Small intestine (tissue), 7 donors: Measurements from ENCODE around the gene NMD3. TPM values are rescaled to one million over a fixed set of nuclear protein-coding genes. Genes with fewer than 3 reads are reported as not detected.

Source experiments
- DNase-seq, 2 donors: peaks; one replicate each; pipeline versions ENCODE4 v3.0.0 to v3.0.0-alpha.2; 2013
- FAIRE-seq: peaks from 2 replicates; lab custom pipeline; 2012; peaks lifted over from hg19 to GRCh38; lab: Jason Lieb, UNC
- H3K27ac ChIP-seq, 3 donors: one replicate each; pipeline ENCODE4 v1.5.1; 2013; ENCODE audit warnings: low read length in 2 of 3, mild to moderate bottlenecking in 2 of 3, control low read depth in 1 of 3, inconsistent platforms in 1 of 3, low read depth in 1 of 3, moderate library complexity in 1 of 3
- H3K27me3 ChIP-seq, 3 donors: one replicate each; pipeline ENCODE4 v1.6.1; 2013; ENCODE audit warnings: low read length in 3 of 3, inconsistent platforms in 1 of 3; ENCODE audit not compliant: control insufficient read depth in 3 of 3, insufficient read depth in 3 of 3
- H3K36me3 ChIP-seq, 3 donors: one replicate each; pipeline ENCODE4 v1.6.1; 2013; ENCODE audit warnings: low read length in 3 of 3, inconsistent platforms in 1 of 3, low read depth in 1 of 3, mild to moderate bottlenecking in 1 of 3, moderate library complexity in 1 of 3; ENCODE audit not compliant: control insufficient read depth in 3 of 3, insufficient read depth in 2 of 3
- H3K4me1 ChIP-seq, 3 donors: one replicate each; pipeline ENCODE4 v1.6.1; 2013; ENCODE audit warnings: low read length in 2 of 3, inconsistent platforms in 1 of 3, low read depth in 1 of 3, mild to moderate bottlenecking in 1 of 3, moderate library complexity in 1 of 3; ENCODE audit not compliant: control insufficient read depth in 3 of 3, insufficient read depth in 2 of 3
- H3K4me3 ChIP-seq, 3 donors: one replicate each; pipeline ENCODE4 v1.5.1; 2013; ENCODE audit warnings: low read length in 3 of 3, control low read depth in 1 of 3, inconsistent platforms in 1 of 3, low read depth in 1 of 3, mild to moderate bottlenecking in 1 of 3, moderate library complexity in 1 of 3
- H3K9me3 ChIP-seq, 2 donors: one replicate each; pipeline ENCODE4 v1.6.1; 2013; ENCODE audit warnings: low read depth in 1 of 2, low read length in 1 of 2; ENCODE audit not compliant: control insufficient read depth in 2 of 2, insufficient read depth in 1 of 2
- WGBS, 3 donors: extraction: QIAGEN DNeasy Blood & Tissue Kit; methylation state at CpG; one replicate each; pipeline ENCODE4 v1.1.7; 2013; 5-methylcytosine and 5-hydroxymethylcytosine counted together
- polyA plus RNA-seq, 4 donors: library from polyadenylated mRNA; stranded (reverse) in 3 of 4; unstranded in 1 of 4; fragments of 200-250 nt in 3 of 4; fragments of 120-200 nt in 1 of 4; gene quantifications; one replicate each; pipeline versions ENCODE4 v1.2.1 to v1.2.3, GENCODE V29; 2013
- donor health status: healthy with polysubstance abuse.
- donor health status: control.
- donor health status: control.
- donor health status: Bipolar disorder and iron deficiency.
- donor health status: healthy.

Gene NMD3
- polyA plus RNA-seq, 4 donors: 15.9 to 49.2 (median 23.2) TPM

DNA sequence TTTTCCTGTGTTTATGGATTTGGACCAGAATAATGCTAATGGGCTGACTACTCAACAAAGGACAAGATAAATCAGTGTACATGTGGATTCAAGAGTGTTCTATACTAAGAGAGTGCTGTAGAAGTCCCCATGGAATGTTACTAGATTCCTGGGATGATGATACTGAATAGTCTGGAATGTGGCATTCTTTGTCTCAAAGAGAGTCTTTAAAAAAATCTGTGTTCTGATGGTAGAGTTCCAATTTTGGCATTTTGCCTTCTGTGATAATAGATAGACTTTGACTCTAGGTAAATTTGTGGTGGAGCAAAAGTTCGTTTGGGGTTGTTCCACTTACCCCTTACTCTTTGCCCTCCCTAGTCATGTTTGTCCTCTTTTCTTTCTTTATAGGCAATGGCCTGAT lies 43.7 kb downstream of the NMD3 start:
- Histone ChIP-seq H3K27me3 (no peaks in the 10 kb centered on the region), H3K9me3 (peaks cover 0 to 9% of the 10 kb centered on the region in 2 donors), H3K4me3 (no peak overlapping the region), H3K4me1 (peaks cover 0 to 3% (median 0%) of the 10 kb centered on the region in 3 donors), H3K36me3 (peaks cover 0 to 3% (median 3%) of the 10 kb centered on the region in 3 donors), H3K27ac (no peak overlapping the region)
- 8 to 59% (median 25%) methylated on average over 1 of the region's 1 CpG for WGBS, 3 donors
- no peak for DNase-seq
- no peak for FAIRE-seq

DNA sequence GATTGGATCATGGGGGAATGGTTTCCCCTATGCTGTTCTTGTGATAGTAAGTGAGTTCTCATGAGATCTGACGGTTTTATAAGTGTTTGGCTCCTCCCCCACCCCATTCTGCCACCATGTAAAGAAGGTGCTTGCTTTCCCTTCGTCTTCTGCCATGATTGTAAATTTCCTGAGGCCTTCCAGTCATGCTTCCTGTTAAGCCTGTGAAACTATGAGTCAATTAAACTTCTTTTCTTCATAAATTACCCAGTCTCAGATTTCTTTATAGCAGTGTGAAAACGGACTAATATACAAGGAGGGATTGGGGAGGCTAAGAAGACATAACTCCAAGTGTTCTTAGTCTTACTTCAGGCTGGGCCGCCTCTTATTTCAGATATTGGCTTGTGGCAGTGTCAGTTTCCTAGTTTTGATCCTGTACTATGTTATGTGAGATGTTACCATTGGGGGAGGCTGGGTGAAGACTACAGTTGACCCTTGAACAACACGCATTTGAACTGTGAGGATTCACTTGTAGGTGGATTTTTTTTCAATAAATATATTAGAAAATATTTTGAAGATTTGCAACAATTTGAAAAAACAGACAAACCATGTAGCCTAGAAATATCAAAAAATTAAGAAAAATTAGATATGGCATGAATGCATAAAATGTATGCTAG lies 44.9 kb downstream of the NMD3 start:
- Histone ChIP-seq H3K9me3 (peaks cover 0 to 9% of the 10 kb centered on the region in 2 donors), H3K36me3 (peaks cover 0 to 5% (median 3%) of the 10 kb centered on the region in 3 donors), H3K27ac (no peak overlapping the region), H3K4me1 (peaks cover 0 to 3% (median 0%) of the 10 kb centered on the region in 3 donors), H3K27me3 (no peaks in the 10 kb centered on the region), H3K4me3 (no peak overlapping the region)
- WGBS, 3 donors: 88 to 97% (median 93%) methylated on average over 5 of the region's 5 CpGs
- FAIRE-seq (no peak), DNase-seq (no peak)

DNA sequence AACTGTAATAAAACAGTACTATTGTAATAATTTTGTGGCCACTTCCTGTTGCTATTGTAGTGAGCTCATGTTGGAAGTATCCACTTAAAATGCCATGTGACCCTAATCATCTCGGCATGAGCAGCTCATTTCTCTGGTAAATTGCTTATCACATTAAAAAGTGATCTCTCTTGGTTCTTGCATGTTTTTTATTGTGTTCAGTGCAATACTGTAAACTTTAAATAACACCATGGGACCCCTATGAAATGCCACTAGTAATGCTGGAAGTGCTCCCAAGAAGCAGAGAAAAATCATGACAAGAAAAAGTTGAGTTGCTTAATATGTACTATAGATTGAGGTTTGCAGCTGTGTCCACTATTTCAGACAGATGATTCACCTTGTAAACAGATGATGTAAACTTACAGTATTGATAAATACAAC lies 45.6 kb downstream of the NMD3 start:
- WGBS, 3 donors: 0 to 33% (median 29%) methylated on average over 1 of the region's 1 CpG
- Histone ChIP-seq H3K9me3 (peaks cover 0 to 9% of the 10 kb centered on the region in 2 donors), H3K36me3 (peaks cover 0 to 5% (median 3%) of the 10 kb centered on the region in 3 donors), H3K27ac (no peak overlapping the region), H3K27me3 (no peaks in the 10 kb centered on the region), H3K4me1 (peaks cover 0 to 3% (median 0%) of the 10 kb centered on the region in 3 donors), H3K4me3 (no peak overlapping the region)
- FAIRE-seq (no peak), DNase-seq (peak in 1 of 2 donors; percentile 41)

DNA sequence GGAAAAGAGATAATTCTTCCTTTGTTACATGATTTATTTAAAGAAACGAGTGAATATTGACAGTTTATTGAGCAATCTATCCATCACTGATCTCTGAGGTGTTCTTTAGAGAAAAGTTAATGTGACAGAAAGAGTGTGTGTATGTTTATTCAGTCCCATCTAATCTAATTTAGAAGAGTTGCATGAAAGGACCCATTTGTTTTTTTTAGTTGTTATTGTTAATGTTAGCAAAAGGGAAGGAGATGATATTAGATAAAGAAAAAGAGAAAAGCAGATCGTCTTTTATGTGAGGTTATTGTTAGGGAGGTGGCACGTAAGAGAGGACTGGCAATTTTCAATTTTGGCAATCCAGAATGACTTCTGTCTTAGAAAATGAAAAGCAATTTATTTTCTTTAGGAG lies 46.5 kb downstream of the NMD3 start:
- Histone ChIP-seq H3K27ac (no peak overlapping the region), H3K4me3 (no peak overlapping the region), H3K4me1 (peaks cover 0 to 3% (median 0%) of the 10 kb centered on the region in 3 donors), H3K27me3 (no peaks in the 10 kb centered on the region), H3K36me3 (peaks cover 0 to 5% (median 3%) of the 10 kb centered on the region in 3 donors), H3K9me3 (peaks cover 0 to 9% of the 10 kb centered on the region in 2 donors)
- 79 to 91% (median 85%) methylated on average over 3 of the region's 3 CpGs for WGBS, 3 donors
- DNase-seq: no peak
- no peak for FAIRE-seq

DNA sequence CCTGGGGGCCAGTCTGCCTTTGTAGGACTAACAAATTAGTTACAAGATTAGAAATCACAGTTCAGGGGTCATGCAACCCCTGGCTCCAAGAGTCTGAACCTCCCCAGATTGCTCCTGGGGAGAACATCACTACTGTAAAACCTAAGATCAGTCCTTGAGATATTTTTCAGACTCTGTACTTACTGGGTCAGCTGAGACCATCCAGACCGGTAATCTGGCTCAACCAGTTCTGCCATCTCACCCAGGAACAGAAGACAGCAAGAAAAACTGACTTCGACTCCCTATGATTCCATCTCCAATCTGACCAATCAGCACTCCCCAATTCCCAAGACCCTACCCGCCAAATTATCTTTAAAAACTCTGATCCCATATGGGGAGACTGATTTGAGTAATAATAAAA lies 47.5 kb downstream of the NMD3 start:
- FAIRE-seq (no peak), DNase-seq (peak; percentile 7 to 35)
- Histone ChIP-seq H3K4me3 (no peak overlapping the region), H3K4me1 (peaks cover 0 to 3% (median 0%) of the 10 kb centered on the region in 3 donors), H3K36me3 (peaks cover 0 to 6% (median 5%) of the 10 kb centered on the region in 3 donors), H3K27ac (no peak overlapping the region), H3K27me3 (no peaks in the 10 kb centered on the region), H3K9me3 (peaks cover 0 to 9% of the 10 kb centered on the region in 2 donors)
- WGBS, 3 donors: 45 to 75% (median 68%) methylated on average over 3 of the region's 3 CpGs

DNA sequence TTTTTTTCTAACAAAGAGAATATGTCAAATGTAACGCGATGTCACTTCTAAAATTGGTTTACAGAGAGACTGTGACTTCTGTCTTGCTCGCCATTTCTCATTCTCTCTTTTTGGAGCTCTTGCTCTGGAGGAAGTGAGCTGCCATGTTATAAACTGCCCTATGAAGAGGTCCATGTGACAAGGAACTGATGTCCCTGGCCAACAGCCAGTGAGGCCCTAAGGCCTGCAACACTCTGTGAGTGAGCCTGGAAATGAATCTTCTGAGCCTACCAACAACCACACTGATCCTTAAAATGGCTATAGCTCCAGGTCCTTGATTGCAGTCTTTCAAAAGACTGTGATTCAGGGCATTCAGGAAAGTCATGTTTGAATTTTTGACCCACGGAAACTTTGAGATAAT lies 49.9 kb downstream of the NMD3 start:
- Histone ChIP-seq H3K4me3 (no peak overlapping the region), H3K4me1 (peaks cover 0 to 3% (median 0%) of the 10 kb centered on the region in 3 donors), H3K9me3 (peaks cover 0 to 4% of the 10 kb centered on the region in 2 donors), H3K36me3 (peaks cover 0 to 8% (median 2%) of the 10 kb centered on the region in 3 donors), H3K27ac (no peak overlapping the region), H3K27me3 (no peaks in the 10 kb centered on the region)
- DNase-seq (no peak), FAIRE-seq (no peak)
- 92 to 94% (median 94%) methylated on average over 4 of the region's 4 CpGs for WGBS, 3 donors

DNA sequence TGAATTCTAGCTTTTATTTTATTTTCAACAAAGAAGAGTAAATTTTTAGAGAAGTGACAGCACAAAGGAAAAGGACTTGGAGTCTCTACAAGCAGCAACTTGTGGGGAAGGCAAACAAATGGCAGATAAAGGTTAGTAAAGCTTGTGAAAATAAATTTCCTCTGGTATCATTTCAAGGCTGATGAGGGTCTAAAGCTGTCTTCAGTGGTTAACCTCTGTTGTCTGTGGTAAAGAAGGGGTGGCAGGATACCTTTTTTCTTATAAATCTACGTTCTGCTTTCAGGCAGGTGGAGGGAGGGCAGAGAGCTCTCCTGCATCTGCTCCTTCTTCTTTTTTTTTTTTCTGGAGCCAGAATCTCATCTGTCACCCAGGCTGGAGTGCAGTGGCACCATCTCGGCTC lies 50.5 kb downstream of the NMD3 start:
- peaks cover 0 to 1% (median 0%) of the 10 kb centered on the region in 3 donors for H3K4me1 ChIP-seq
- FAIRE-seq: no peak
- no peaks in the 10 kb centered on the region for H3K27me3 ChIP-seq
- peaks cover 0 to 11% of the 10 kb centered on the region in 2 donors for H3K9me3 ChIP-seq
- peaks cover 0 to 8% (median 2%) of the 10 kb centered on the region in 3 donors for H3K36me3 ChIP-seq
- no peak overlapping the region for H3K4me3 ChIP-seq
- no peak overlapping the region for H3K27ac ChIP-seq
- WGBS, 3 donors: 81 to 88% (median 83%) methylated on average over 2 of the region's 2 CpGs
- no peak for DNase-seq

DNA sequence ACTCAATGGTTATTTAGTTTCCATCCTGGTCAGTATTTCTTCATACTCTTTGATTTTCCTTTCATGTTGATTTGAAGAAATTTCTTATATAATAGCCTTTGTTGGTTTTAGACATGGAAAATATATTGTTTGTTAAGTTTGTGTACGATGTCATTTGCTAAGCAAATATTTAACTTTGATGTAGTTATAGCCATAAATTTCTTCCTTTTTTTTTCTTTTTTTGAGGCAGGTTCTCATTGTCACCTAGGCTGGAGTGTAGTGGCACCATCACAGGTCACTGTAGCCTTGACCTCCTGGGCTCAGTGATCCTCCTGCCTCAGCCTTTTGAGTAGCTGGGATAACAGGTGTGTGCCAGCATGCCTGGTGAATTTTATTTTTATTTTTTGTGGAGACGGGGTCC lies 51.4 kb downstream of the NMD3 start:
- no peak overlapping the region for H3K27ac ChIP-seq
- FAIRE-seq: no peak
- 67 to 81% (median 68%) methylated on average over 2 of the region's 2 CpGs for WGBS, 3 donors
- DNase-seq: no peak
- H3K9me3 ChIP-seq: peaks cover 0 to 13% of the 10 kb centered on the region in 2 donors
- no peaks in the 10 kb centered on the region for H3K4me1 ChIP-seq
- H3K36me3 ChIP-seq: peaks cover 0 to 8% (median 2%) of the 10 kb centered on the region in 3 donors
- H3K27me3 ChIP-seq: no peaks in the 10 kb centered on the region
- H3K4me3 ChIP-seq: no peak overlapping the region
